ENCODE results near the gene CPEB1.

The CPEB1 gene

GRCh38 chr15:82640672-82641071, 6.5 kb downstream of the CPEB1 start:
- H3K27ac ChIP-seq, result no peak overlapping the region
- no peak for TF ChIP-seq CTCF (conservative IDR thresholded peaks at IDR 0.05)

GRCh38 chr15:82635798-82636197, 11.4 kb downstream of the CPEB1 start:
- TF ChIP-seq CTCF (conservative IDR thresholded peaks at IDR 0.05), result no peak
- no peak overlapping the region for H3K27ac ChIP-seq

- no peak for TF ChIP-seq CTCF (conservative IDR thresholded peaks at IDR 0.05)
- no peak overlapping the region for H3K27ac ChIP-seq
Measured at GRCh38 chr15:82630033-82630432, 17.1 kb downstream of the CPEB1 start.

GRCh38 chr15:82625136-82625535, 22.0 kb downstream of the CPEB1 start:
- TF ChIP-seq CTCF (conservative IDR thresholded peaks at IDR 0.05), result no peak

GRCh38 chr15:82624438-82624837, 22.7 kb downstream of the CPEB1 start:
- TF ChIP-seq CTCF (conservative IDR thresholded peaks at IDR 0.05), result no peak
- H3K27ac ChIP-seq, result peak overlapping the region; percentile 32

More at GRCh38 chr15:82625136-82625535, 22.0 kb downstream of the CPEB1 start:
- no peak overlapping the region for H3K27ac ChIP-seq

- TF ChIP-seq CTCF (conservative IDR thresholded peaks at IDR 0.05), result no peak
- H3K27ac ChIP-seq, result peak overlapping the region; percentile 32
Measured at GRCh38 chr15:82624008-82624407, 23.2 kb downstream of the CPEB1 start.

GRCh38 chr15:82621970-82622369, 25.2 kb downstream of the CPEB1 start:
- TF ChIP-seq CTCF (conservative IDR thresholded peaks at IDR 0.05), result no peak; the same call in 1 of the 2 replicates
- no peak overlapping the region for H3K27ac ChIP-seq

GRCh38 chr15:82613747-82614146, 33.4 kb downstream of the CPEB1 start:
- no peak for TF ChIP-seq CTCF (conservative IDR thresholded peaks at IDR 0.05)
- H3K27ac ChIP-seq, result no peak overlapping the region
